SK-N-SH treated with all-trans-retinoic acid at 6 μM for 48 hours (cell line): Measurements from ENCODE around the gene MYH13.

Source experiments
- ATAC-seq: fragments of 200-7000 bp; cut with Tn5 transposase; 3 replicates; pipeline ENCODE4 v1.9.1; 2020; ENCODE audit warnings: mild to moderate bottlenecking, moderate library complexity
- ARNTL ChIP-seq: fragments of 450-650 bp; formaldehyde crosslinking; IDR thresholded peaks from 2 replicates; pipeline ENCODE4 v1.5.0; 2020; ENCODE audit warnings: low read depth, mild to moderate bottlenecking, moderate library complexity, borderline replicate concordance
- BACH2 ChIP-seq: fragments of 250-450 bp; sonication (Bioruptor Pico); IDR thresholded peaks from 2 replicates; pipeline ENCODE4 v1.9.0; 2021; ENCODE audit warnings: mild to moderate bottlenecking, borderline replicate concordance
- CSDC2 ChIP-seq: fragments of 250-450 bp; sonication (Bioruptor Pico); IDR thresholded peaks from 2 replicates; pipeline ENCODE4 v1.5.0; 2020; ENCODE audit warnings: mild to moderate bottlenecking, moderate library complexity
- ESRRG ChIP-seq: fragments of 250-450 bp; sonication (Bioruptor Pico); IDR thresholded peaks from 2 replicates; pipeline ENCODE4 v1.6.1; 2021; ENCODE audit warnings: mild to moderate bottlenecking
- GLIS3 ChIP-seq: fragments of 250-450 bp; sonication (Bioruptor Pico); IDR thresholded peaks from 2 replicates; pipeline ENCODE4 v1.5.0; 2020; ENCODE audit warnings: mild to moderate bottlenecking, moderate library complexity
- ISL1 ChIP-seq: fragments of 250-450 bp; sonication (Bioruptor Pico); IDR thresholded peaks from 2 replicates; pipeline ENCODE4 v2.1.2; 2022; ENCODE audit warnings: mild to moderate bottlenecking, moderate library complexity
- OSR1 ChIP-seq: fragments of 250-450 bp; sonication (Bioruptor Pico); IDR thresholded peaks from 2 replicates; pipeline ENCODE4 v1.8.0; 2022; ENCODE audit warnings: moderate library complexity, mild to moderate bottlenecking, inconsistent platforms
- PPARA ChIP-seq: fragments of 250-450 bp; sonication (Bioruptor Pico); IDR thresholded peaks from 2 replicates; pipeline ENCODE4 v1.5.0; 2020; ENCODE audit warnings: mild to moderate bottlenecking, borderline replicate concordance
- RARB ChIP-seq: fragments of 250-450 bp; sonication (Bioruptor Pico); IDR thresholded peaks from 2 replicates; pipeline ENCODE4 v1.8.0; 2021; ENCODE audit warnings: mild to moderate bottlenecking, moderate library complexity
- SNAI2 ChIP-seq: fragments of 250-450 bp; sonication (Bioruptor Pico); IDR thresholded peaks from 2 replicates; pipeline ENCODE4 v1.5.0; 2020; ENCODE audit warnings: mild to moderate bottlenecking, moderate library complexity
- TCF4 ChIP-seq: fragments of 250-450 bp; sonication (Bioruptor Pico); IDR thresholded peaks from 2 replicates; pipeline ENCODE4 v1.8.0; 2021; ENCODE audit warnings: mild to moderate bottlenecking, moderate library complexity, borderline replicate concordance
- TOX ChIP-seq: fragments of 250-450 bp; sonication (Bioruptor Pico); IDR thresholded peaks from 2 replicates; pipeline ENCODE4 v1.8.0; 2021; ENCODE audit warnings: mild to moderate bottlenecking, moderate library complexity, borderline replicate concordance
- ZC3H10 ChIP-seq: fragments of 250-450 bp; sonication (Bioruptor Pico); IDR thresholded peaks from 2 replicates; pipeline ENCODE4 v1.5.1; 2021; ENCODE audit warnings: mild to moderate bottlenecking, moderate library complexity
- ZFP3 ChIP-seq: fragments of 250-450 bp; sonication (Bioruptor Pico); IDR thresholded peaks from 2 replicates; pipeline ENCODE4 v1.5.0; 2020; ENCODE audit warnings: mild to moderate bottlenecking, moderate library complexity
- ZFP30 ChIP-seq: fragments of 450-650 bp; formaldehyde crosslinking; IDR thresholded peaks from 2 replicates; pipeline ENCODE4 v1.5.0; 2022; ENCODE audit warnings: mild to moderate bottlenecking, moderate library complexity
- ZNF565 ChIP-seq: fragments of 450-650 bp; formaldehyde crosslinking; conservative IDR thresholded peaks from 2 replicates; pipeline ENCODE4 v1.5.0; 2020; ENCODE audit warnings: low read depth, mild to moderate bottlenecking, moderate library complexity
- ZNF70 ChIP-seq: fragments of 450-650 bp; formaldehyde crosslinking; IDR thresholded peaks from 2 replicates; pipeline ENCODE4 v1.5.0; 2020; ENCODE audit warnings: mild to moderate bottlenecking, moderate library complexity
- ZNF8 ChIP-seq: fragments of 450-650 bp; formaldehyde crosslinking; IDR thresholded peaks from 2 replicates; pipeline ENCODE4 v1.5.0; 2020; ENCODE audit warnings: mild to moderate bottlenecking, moderate library complexity
- TF ChIP-seq, protein P1 (sequence below): fragments of 250-450 bp; sonication (Bioruptor Pico); IDR thresholded peaks from 2 replicates; pipeline ENCODE4 v1.5.0; 2020; ENCODE audit warnings: mild to moderate bottlenecking, moderate library complexity
- TF ChIP-seq, protein P2 (sequence below): fragments of 250-450 bp; sonication (Bioruptor Pico); IDR thresholded peaks from 2 replicates; pipeline ENCODE4 v1.5.1; 2021; ENCODE audit warnings: mild to moderate bottlenecking, moderate library complexity
- TF ChIP-seq, protein P3 (sequence below): fragments of 250-450 bp; sonication (Bioruptor Pico); IDR thresholded peaks from 2 replicates; pipeline ENCODE4 v1.8.0; 2021; ENCODE audit warnings: low read depth, mild to moderate bottlenecking, moderate library complexity, borderline replicate concordance
- TF ChIP-seq, protein P4 (sequence below): fragments of 250-450 bp; sonication (Bioruptor Pico); IDR thresholded peaks from 2 replicates; pipeline ENCODE4 v1.5.1; 2020; ENCODE audit warnings: low read depth, mild to moderate bottlenecking, moderate library complexity

MYH13 gene

DNA sequence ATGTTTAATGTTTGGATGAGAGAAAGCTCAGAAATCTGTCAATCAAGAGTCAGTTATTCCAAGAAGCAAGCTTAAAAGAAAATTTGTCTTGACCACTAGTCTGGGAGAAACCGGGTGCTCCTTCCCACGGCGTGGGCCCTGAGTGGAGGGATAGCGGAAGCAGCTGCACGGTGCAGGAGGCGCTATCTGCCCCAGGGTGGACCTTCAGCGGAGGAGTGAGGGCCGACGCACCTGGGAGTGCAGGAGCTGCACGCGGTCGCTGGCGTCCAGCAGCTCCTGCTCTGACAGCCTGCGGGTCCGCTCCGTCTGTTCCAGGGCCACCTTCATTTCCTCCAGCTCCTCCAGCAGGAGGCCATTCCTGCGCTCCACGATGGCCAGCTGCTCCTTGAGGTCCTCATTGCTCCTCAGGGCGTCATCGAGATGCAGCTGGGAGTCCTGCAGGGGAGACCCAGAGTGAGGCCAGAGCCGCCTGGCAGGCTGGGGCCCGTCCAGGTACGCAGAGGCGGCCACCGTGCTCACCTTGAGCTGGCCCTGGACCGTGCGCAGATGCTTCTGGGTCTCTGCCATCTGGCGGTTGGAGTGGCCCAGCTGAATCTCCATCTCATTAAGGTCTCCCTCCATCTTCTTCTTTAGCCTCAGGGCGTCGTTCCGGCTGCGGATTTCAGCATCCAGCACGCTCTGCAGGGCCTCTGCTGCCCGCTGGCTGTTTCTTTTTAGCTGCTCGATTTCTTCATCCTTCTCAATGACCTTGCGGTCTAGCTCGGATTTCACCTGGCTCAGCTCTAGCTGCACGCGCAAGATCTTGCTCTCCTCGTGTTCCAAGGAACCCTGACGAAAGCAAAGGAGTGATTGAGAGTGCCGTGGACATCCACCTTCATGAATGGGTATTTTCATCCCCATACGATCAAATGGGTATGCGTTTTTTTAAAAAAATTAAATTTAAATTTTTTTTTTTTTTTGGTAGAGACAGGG lies 63.5 kb downstream of the MYH13 start:
- TF ChIP-seq ESRRG (CRISPR knock-in tag) = no peak
- TF ChIP-seq OSR1 (CRISPR knock-in tag) = no peak
- TF ChIP-seq ISL1 (CRISPR knock-in tag) = no peak
- no peak for TF ChIP-seq BACH2 (CRISPR knock-in tag)
- TF ChIP-seq ZNF565 (CRISPR knock-in tag) = no peak
- TF ChIP-seq, protein P1, sequence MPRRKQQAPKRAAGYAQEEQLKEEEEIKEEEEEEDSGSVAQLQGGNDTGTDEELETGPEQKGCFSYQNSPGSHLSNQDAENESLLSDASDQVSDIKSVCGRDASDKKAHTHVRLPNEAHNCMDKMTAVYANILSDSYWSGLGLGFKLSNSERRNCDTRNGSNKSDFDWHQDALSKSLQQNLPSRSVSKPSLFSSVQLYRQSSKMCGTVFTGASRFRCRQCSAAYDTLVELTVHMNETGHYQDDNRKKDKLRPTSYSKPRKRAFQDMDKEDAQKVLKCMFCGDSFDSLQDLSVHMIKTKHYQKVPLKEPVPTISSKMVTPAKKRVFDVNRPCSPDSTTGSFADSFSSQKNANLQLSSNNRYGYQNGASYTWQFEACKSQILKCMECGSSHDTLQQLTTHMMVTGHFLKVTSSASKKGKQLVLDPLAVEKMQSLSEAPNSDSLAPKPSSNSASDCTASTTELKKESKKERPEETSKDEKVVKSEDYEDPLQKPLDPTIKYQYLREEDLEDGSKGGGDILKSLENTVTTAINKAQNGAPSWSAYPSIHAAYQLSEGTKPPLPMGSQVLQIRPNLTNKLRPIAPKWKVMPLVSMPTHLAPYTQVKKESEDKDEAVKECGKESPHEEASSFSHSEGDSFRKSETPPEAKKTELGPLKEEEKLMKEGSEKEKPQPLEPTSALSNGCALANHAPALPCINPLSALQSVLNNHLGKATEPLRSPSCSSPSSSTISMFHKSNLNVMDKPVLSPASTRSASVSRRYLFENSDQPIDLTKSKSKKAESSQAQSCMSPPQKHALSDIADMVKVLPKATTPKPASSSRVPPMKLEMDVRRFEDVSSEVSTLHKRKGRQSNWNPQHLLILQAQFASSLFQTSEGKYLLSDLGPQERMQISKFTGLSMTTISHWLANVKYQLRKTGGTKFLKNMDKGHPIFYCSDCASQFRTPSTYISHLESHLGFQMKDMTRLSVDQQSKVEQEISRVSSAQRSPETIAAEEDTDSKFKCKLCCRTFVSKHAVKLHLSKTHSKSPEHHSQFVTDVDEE (CRISPR knock-in tag) = no peak
- no peak for TF ChIP-seq SNAI2 (CRISPR knock-in tag)
- no peak for TF ChIP-seq TCF4
- no peak for TF ChIP-seq CSDC2 (CRISPR knock-in tag)
- TF ChIP-seq RARB (CRISPR knock-in tag) = no peak
- no peak for TF ChIP-seq GLIS3 (CRISPR knock-in tag)
- TF ChIP-seq PPARA (CRISPR knock-in tag) = no peak
- TF ChIP-seq, protein P2, sequence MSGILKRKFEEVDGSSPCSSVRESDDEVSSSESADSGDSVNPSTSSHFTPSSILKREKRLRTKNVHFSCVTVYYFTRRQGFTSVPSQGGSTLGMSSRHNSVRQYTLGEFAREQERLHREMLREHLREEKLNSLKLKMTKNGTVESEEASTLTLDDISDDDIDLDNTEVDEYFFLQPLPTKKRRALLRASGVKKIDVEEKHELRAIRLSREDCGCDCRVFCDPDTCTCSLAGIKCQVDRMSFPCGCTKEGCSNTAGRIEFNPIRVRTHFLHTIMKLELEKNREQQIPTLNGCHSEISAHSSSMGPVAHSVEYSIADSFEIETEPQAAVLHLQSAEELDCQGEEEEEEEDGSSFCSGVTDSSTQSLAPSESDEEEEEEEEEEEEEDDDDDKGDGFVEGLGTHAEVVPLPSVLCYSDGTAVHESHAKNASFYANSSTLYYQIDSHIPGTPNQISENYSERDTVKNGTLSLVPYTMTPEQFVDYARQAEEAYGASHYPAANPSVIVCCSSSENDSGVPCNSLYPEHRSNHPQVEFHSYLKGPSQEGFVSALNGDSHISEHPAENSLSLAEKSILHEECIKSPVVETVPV (CRISPR knock-in tag) = no peak
- TF ChIP-seq ZNF8 (CRISPR knock-in tag) = no peak
- no peak for TF ChIP-seq ZFP3 (CRISPR knock-in tag)
- TF ChIP-seq ZC3H10 (CRISPR knock-in tag) = no peak
- TF ChIP-seq TOX (CRISPR knock-in tag) = no peak
- TF ChIP-seq ARNTL (CRISPR knock-in tag) = no peak
- TF ChIP-seq, protein P3, sequence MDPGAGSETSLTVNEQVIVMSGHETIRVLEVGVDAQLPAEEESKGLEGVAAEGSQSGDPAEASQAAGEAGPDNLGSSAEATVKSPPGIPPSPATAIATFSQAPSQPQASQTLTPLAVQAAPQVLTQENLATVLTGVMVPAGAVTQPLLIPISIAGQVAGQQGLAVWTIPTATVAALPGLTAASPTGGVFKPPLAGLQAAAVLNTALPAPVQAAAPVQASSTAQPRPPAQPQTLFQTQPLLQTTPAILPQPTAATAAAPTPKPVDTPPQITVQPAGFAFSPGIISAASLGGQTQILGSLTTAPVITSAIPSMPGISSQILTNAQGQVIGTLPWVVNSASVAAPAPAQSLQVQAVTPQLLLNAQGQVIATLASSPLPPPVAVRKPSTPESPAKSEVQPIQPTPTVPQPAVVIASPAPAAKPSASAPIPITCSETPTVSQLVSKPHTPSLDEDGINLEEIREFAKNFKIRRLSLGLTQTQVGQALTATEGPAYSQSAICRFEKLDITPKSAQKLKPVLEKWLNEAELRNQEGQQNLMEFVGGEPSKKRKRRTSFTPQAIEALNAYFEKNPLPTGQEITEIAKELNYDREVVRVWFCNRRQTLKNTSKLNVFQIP = no peak
- ATAC-seq = no peak

DNA sequence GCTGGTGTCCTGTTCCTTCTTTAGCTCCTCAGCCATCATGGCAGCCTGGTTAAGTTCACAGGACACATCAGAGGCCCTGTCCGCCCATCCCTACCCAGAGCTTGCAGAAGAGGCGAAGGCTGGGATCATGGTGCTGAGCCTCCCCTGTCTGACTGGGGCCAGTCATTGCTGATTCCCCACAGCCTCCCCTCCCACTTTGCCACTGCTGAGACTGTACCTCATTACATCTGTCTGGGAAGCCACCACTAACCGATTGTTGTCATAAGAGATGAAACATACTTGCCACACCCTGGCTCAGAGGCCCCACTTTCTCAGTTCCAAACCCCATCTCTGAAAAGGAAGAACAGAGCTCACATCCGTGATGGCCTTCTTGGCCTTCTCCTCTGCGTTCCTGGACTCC lies 66.2 kb downstream of the MYH13 start:
- no peak for ATAC-seq
- TF ChIP-seq, protein P2 (CRISPR knock-in tag) = no peak
- TF ChIP-seq ISL1 (CRISPR knock-in tag) = no peak
- no peak for TF ChIP-seq ARNTL (CRISPR knock-in tag)
- TF ChIP-seq RARB (CRISPR knock-in tag) = no peak
- no peak for TF ChIP-seq SNAI2 (CRISPR knock-in tag)
- no peak for TF ChIP-seq CSDC2 (CRISPR knock-in tag)
- no peak for TF ChIP-seq TCF4
- TF ChIP-seq, protein P3 = no peak
- TF ChIP-seq ZFP3 (CRISPR knock-in tag) = no peak
- no peak for TF ChIP-seq ZNF70 (CRISPR knock-in tag)
- no peak for TF ChIP-seq ZC3H10 (CRISPR knock-in tag)
- TF ChIP-seq TOX (CRISPR knock-in tag) = no peak
- TF ChIP-seq, protein P1 (CRISPR knock-in tag) = no peak
- TF ChIP-seq, protein P4, sequence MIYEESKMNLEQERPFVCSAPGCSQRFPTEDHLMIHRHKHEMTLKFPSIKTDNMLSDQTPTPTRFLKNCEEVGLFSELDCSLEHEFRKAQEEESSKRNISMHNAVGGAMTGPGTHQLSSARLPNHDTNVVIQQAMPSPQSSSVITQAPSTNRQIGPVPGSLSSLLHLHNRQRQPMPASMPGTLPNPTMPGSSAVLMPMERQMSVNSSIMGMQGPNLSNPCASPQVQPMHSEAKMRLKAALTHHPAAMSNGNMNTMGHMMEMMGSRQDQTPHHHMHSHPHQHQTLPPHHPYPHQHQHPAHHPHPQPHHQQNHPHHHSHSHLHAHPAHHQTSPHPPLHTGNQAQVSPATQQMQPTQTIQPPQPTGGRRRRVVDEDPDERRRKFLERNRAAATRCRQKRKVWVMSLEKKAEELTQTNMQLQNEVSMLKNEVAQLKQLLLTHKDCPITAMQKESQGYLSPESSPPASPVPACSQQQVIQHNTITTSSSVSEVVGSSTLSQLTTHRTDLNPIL (CRISPR knock-in tag) = no peak
- no peak for TF ChIP-seq ZNF565 (CRISPR knock-in tag)
- no peak for TF ChIP-seq ZNF8 (CRISPR knock-in tag)
- no peak for TF ChIP-seq ZFP30 (CRISPR knock-in tag)
- no peak for TF ChIP-seq ESRRG (CRISPR knock-in tag)
- TF ChIP-seq OSR1 (CRISPR knock-in tag) = no peak
- TF ChIP-seq, all 23 proteins: peak for 0
